Stimulated activated CD8-positive, alpha-beta memory T cell treated with anti-CD3 and anti-CD28 coated beads, Interleukin-15, amount 100 ng/mL, for 1 hour (primary cell): ENCODE measurements around the gene MED4.
"Not testable (repeated sequence)": the region's sequence is repeated elsewhere in the genome, so short reads cannot be mapped to it uniquely, and the experiment has no call there.

ENCODE experiments used
- DNase-seq: peaks from one replicate; pipeline ENCODE4 v3.0.0-alpha.2; 2020; ENCODE audit warnings: low read depth

Gene MED4

GRCh38 chr13:48094404-48094780 is 512 bp downstream of the MED4 start:
- DNase-seq = no peak

- no peak for DNase-seq
These were observed 1.3 kb downstream of the MED4 start for GRCh38 chr13:48093588-48093987.

- DNase-seq = no peak
These were observed 8.6 kb downstream of the MED4 start for GRCh38 chr13:48086272-48086671.

- no peak for DNase-seq
These were observed 13.2 kb downstream of the MED4 start for GRCh38 chr13:48081739-48082138.

- no peak for DNase-seq
These were observed 16.6 kb downstream of the MED4 start for GRCh38 chr13:48078251-48078656.

- DNase-seq = no peak
These were observed 20.9 kb downstream of the MED4 start for GRCh38 chr13:48074006-48074405.

GRCh38 chr13:48072787-48073186 is 22.1 kb downstream of the MED4 start:
- no peak for DNase-seq

- DNase-seq = no peak
These were observed 22.6 kb downstream of the MED4 start for GRCh38 chr13:48072304-48072703.

GRCh38 chr13:48070942-48071341 is 24.0 kb downstream of the MED4 start:
- no peak for DNase-seq

- no peak for DNase-seq
These were observed 25.3 kb downstream of the MED4 start for GRCh38 chr13:48069573-48069972.

- no peak for DNase-seq
These were observed 26.0 kb downstream of the MED4 start for GRCh38 chr13:48068952-48069351.

GRCh38 chr13:48068036-48068435 is 26.9 kb downstream of the MED4 start:
- no peak for DNase-seq

GRCh38 chr13:48066310-48066989 is 28.5 kb downstream of the MED4 start:
- no peak for DNase-seq

GRCh38 chr13:48059951-48060350 is 35.0 kb downstream of the MED4 start:
- not testable (repeated sequence) for DNase-seq

- DNase-seq = not testable (repeated sequence)
These were observed 36.4 kb downstream of the MED4 start for GRCh38 chr13:48058536-48058935.

- DNase-seq = no peak
These were observed 39.2 kb downstream of the MED4 start for GRCh38 chr13:48055712-48056111.

GRCh38 chr13:48054601-48055000 is 40.3 kb downstream of the MED4 start:
- no peak for DNase-seq

GRCh38 chr13:48050550-48050949 is 44.4 kb downstream of the MED4 start:
- DNase-seq = no peak

- no peak for DNase-seq
These were observed 51.0 kb downstream of the MED4 start for GRCh38 chr13:48043789-48044503.

GRCh38 chr13:48042894-48043293 is 52.0 kb downstream of the MED4 start:
- no peak for DNase-seq

GRCh38 chr13:48040896-48041295 is 54.0 kb downstream of the MED4 start:
- no peak for DNase-seq

- no peak for DNase-seq
These were observed 54.9 kb downstream of the MED4 start for GRCh38 chr13:48040049-48040448.

GRCh38 chr13:48038761-48039160 is 56.1 kb downstream of the MED4 start:
- no peak for DNase-seq
